GM21825 (cell line): ENCODE data around the gene SLC51A.
"Not testable (repeated sequence)": the region's sequence is repeated elsewhere in the genome, so short reads cannot be mapped to it uniquely, and the experiment has no call there.

Experiments used
- ATAC-seq: cut with Tn5 transposase; IDR thresholded peaks from one replicate; pipeline ENCODE4 v1.9.1; 2021; ENCODE audit warnings: mild to moderate bottlenecking, moderate library complexity; ENCODE audit not compliant: unreplicated experiment

The SLC51A gene

GRCh38 chr3:196216089-196216564, at the start of gene SLC51A:
SLC51A (plus strand) TSS chr3:196216534; CDS start chr3:196216713, 179 bp downstream.
- no peak for ATAC-seq

GRCh38 chr3:196166741-196167140, 49.6 kb upstream of the SLC51A start:
- ATAC-seq = no peak

- no peak for ATAC-seq
Measured at GRCh38 chr3:196168808-196169391, 47.4 kb upstream of the SLC51A start.

- ATAC-seq = no peak
Measured at GRCh38 chr3:196169836-196170240, 46.5 kb upstream of the SLC51A start.

GRCh38 chr3:196170296-196170695, 46.0 kb upstream of the SLC51A start:
- ATAC-seq = not testable (repeated sequence)

- ATAC-seq = no peak
Measured at GRCh38 chr3:196174652-196175051, 41.7 kb upstream of the SLC51A start.

- ATAC-seq = no peak
Measured at GRCh38 chr3:196175116-196175625, 41.2 kb upstream of the SLC51A start.

- no peak for ATAC-seq
Measured at GRCh38 chr3:196175722-196176121, 40.6 kb upstream of the SLC51A start.

GRCh38 chr3:196177567-196177966, 38.8 kb upstream of the SLC51A start:
- no peak for ATAC-seq

GRCh38 chr3:196177967-196178366, 38.4 kb upstream of the SLC51A start:
- ATAC-seq = no peak

GRCh38 chr3:196178993-196179379, 37.3 kb upstream of the SLC51A start:
- no peak for ATAC-seq

GRCh38 chr3:196179380-196180308, 36.7 kb upstream of the SLC51A start:
- peak; percentile 62 for ATAC-seq

GRCh38 chr3:196180346-196180745, 36.0 kb upstream of the SLC51A start:
- ATAC-seq = no peak

- no peak for ATAC-seq
Measured at GRCh38 chr3:196181127-196181546, 35.2 kb upstream of the SLC51A start.

- not testable (repeated sequence) for ATAC-seq
Measured at GRCh38 chr3:196184169-196184432, 32.2 kb upstream of the SLC51A start.

GRCh38 chr3:196184881-196185280, 31.5 kb upstream of the SLC51A start:
- ATAC-seq = no peak

- peak; percentile 43 for ATAC-seq
Measured at GRCh38 chr3:196186651-196187573, 29.4 kb upstream of the SLC51A start.

- no peak for ATAC-seq
Measured at GRCh38 chr3:196189566-196190347, 26.6 kb upstream of the SLC51A start.

GRCh38 chr3:196192036-196192523, 24.3 kb upstream of the SLC51A start:
- ATAC-seq = peak; percentile 48

GRCh38 chr3:196192524-196193051, 23.7 kb upstream of the SLC51A start:
- peak; percentile 25 for ATAC-seq
